DOHH2 (cell line): ENCODE results near the gene HLA-DRA.

Experiments used
- H3F3A ChIP-seq: fragments of 200-600 bp; sonication (generic), shearing (Covaris generic); 2 replicates; pipeline ENCODE4 v1.6.0; 2016; ENCODE audit warnings: antibody characterized with exemption, mild to moderate bottlenecking; ENCODE audit not compliant: control insufficient read depth, insufficient read depth
- H3K27ac ChIP-seq: fragments of 200-600 bp; sonication (generic); 2 replicates; pipeline ENCODE4 v1.5.1; 2014; ENCODE audit warnings: low read depth, mild to moderate bottlenecking, low read length, moderate library complexity
- H3K27me3 ChIP-seq: fragments of 200-600 bp; sonication (generic); 2 replicates; pipeline ENCODE4 v1.6.1; 2014; ENCODE audit warnings: mild to moderate bottlenecking, low read length, mixed read lengths; ENCODE audit not compliant: control insufficient read depth
- H3K36me3 ChIP-seq: fragments of 200-600 bp; sonication (generic); 2 replicates; pipeline ENCODE4 v1.6.1; 2014; ENCODE audit warnings: mild to moderate bottlenecking, low read length, moderate library complexity, mixed read lengths; ENCODE audit not compliant: control insufficient read depth
- H3K4me1 ChIP-seq: fragments of 200-600 bp; sonication (generic); 2 replicates; pipeline ENCODE4 v1.6.1; 2014; ENCODE audit warnings: mild to moderate bottlenecking, low read length, mixed read lengths; ENCODE audit not compliant: control insufficient read depth
- H3K4me2 ChIP-seq: fragments of 200-600 bp; sonication (generic); 2 replicates; pipeline ENCODE4 v1.6.0; 2014; ENCODE audit warnings: mild to moderate bottlenecking, low read length, moderate library complexity
- H3K4me3 ChIP-seq: fragments of 200-600 bp; sonication (generic); 2 replicates; pipeline ENCODE4 v1.5.1; 2014; ENCODE audit warnings: mild to moderate bottlenecking, low read length, mixed read lengths
- H3K79me2 ChIP-seq: fragments of 200-600 bp; sonication (generic); 2 replicates; pipeline ENCODE4 v1.6.1; 2014; ENCODE audit warnings: mild to moderate bottlenecking, low read length, mixed read lengths; ENCODE audit not compliant: control insufficient read depth
- H3K9me2 ChIP-seq: fragments of 200-600 bp; sonication (generic); replicated peaks from 2 replicates; pipeline ENCODE4 v1.6.1; 2014; ENCODE audit warnings: mild to moderate bottlenecking, low read length, mixed read lengths; ENCODE audit not compliant: control insufficient read depth
- H3K9me3 ChIP-seq: fragments of 200-600 bp; sonication (generic); 2 replicates; pipeline ENCODE4 v1.6.1; 2014; ENCODE audit warnings: antibody characterized with exemption, low read length, mixed read lengths; ENCODE audit not compliant: control insufficient read depth, insufficient read depth
- H4K20me1 ChIP-seq: fragments of 200-600 bp; sonication (generic); 2 replicates; pipeline ENCODE4 v1.6.0; 2014; ENCODE audit warnings: low read depth, mild to moderate bottlenecking, antibody characterized with exemption, low read length, moderate library complexity; ENCODE audit not compliant: control insufficient read depth, insufficient read depth
- CTCF ChIP-seq: fragments of 200-600 bp; sonication (generic); IDR thresholded peaks from one replicate; pipeline ENCODE4 v1.5.1; 2014; ENCODE audit warnings: antibody characterized with exemption, mild to moderate bottlenecking, low read depth, low read length; ENCODE audit not compliant: poor library complexity, severe bottlenecking
- EZH2phosphoT487 ChIP-seq: fragments of 200-600 bp; sonication (generic); IDR thresholded peaks from 2 replicates; pipeline ENCODE4 v1.6.1; 2017; ENCODE audit warnings: borderline replicate concordance, mild to moderate bottlenecking, antibody characterized with exemption, low read length, moderate library complexity, mixed read lengths

HLA-DRA gene

GRCh38 chr6:32413427-32414047 is 26.1 kb upstream of the HLA-DRA start:
- TF ChIP-seq EZH2phosphoT487 (no peak), CTCF (peak; percentile 97)
- Histone ChIP-seq H3K9me2 (no peaks in the 10 kb centered on the region), H3K27me3 (peaks cover 19% of the 10 kb centered on the region), H4K20me1 (no peaks in the 10 kb centered on the region), H3K4me2 (peak overlapping the region; percentile 33), H3K79me2 (no peaks in the 10 kb centered on the region), H3K4me1 (peaks cover 14% of the 10 kb centered on the region), H3K36me3 (no peaks in the 10 kb centered on the region), H3K4me3 (no peak overlapping the region), H3F3A (no peaks in the 10 kb centered on the region), H3K27ac (no peak overlapping the region), H3K9me3 (no peaks in the 10 kb centered on the region)

- peaks cover 14% of the 10 kb centered on the region for H3K4me1 ChIP-seq
- no peaks in the 10 kb centered on the region for H3K9me2 ChIP-seq
- H3K4me3 ChIP-seq = peak overlapping the region; percentile 45
- no peaks in the 10 kb centered on the region for H4K20me1 ChIP-seq
- H3K79me2 ChIP-seq = no peaks in the 10 kb centered on the region
- H3K27me3 ChIP-seq = peaks cover 17% of the 10 kb centered on the region
- TF ChIP-seq CTCF = peak; percentile 96
- no peak for TF ChIP-seq EZH2phosphoT487
- H3K36me3 ChIP-seq = no peaks in the 10 kb centered on the region
- H3K4me2 ChIP-seq = peak overlapping the region; percentile 64
- no peak overlapping the region for H3K27ac ChIP-seq
- no peaks in the 10 kb centered on the region for H3K9me3 ChIP-seq
- no peaks in the 10 kb centered on the region for H3F3A ChIP-seq
Observed at GRCh38 chr6:32415521-32416019, 24.1 kb upstream of the HLA-DRA start.

GRCh38 chr6:32416036-32416435 is 23.7 kb upstream of the HLA-DRA start:
- TF ChIP-seq CTCF (no peak), EZH2phosphoT487 (no peak)
- H3K9me3 ChIP-seq = no peaks in the 10 kb centered on the region
- no peak overlapping the region for H3K4me3 ChIP-seq
- H4K20me1 ChIP-seq = no peaks in the 10 kb centered on the region
- no peak overlapping the region for H3K27ac ChIP-seq
- no peaks in the 10 kb centered on the region for H3F3A ChIP-seq
- peak overlapping the region; percentile 64 for H3K4me2 ChIP-seq
- no peaks in the 10 kb centered on the region for H3K79me2 ChIP-seq
- H3K9me2 ChIP-seq = no peaks in the 10 kb centered on the region
- no peaks in the 10 kb centered on the region for H3K36me3 ChIP-seq
- peaks cover 17% of the 10 kb centered on the region for H3K27me3 ChIP-seq
- peaks cover 14% of the 10 kb centered on the region for H3K4me1 ChIP-seq
